Hematopoietic multipotent progenitor cell treated with erythropoietin and hydrocortisone succinate and interleukin-3 and kit ligand, for 17 days (in vitro differentiated cells): ENCODE results near the gene ZNF777.
"Not testable (repeated sequence)": the region's sequence is repeated elsewhere in the genome, so short reads cannot be mapped to it uniquely, and the experiment has no call there.

Source experiments
- DNase-seq: peaks from one replicate; pipeline ENCODE4 v3.0.0-alpha.2; 2015; ENCODE audit warnings: low spot score

The ZNF777 gene

GRCh38 chr7:149454750-149455149, 6.1 kb downstream of the ZNF777 start:
- no peak for DNase-seq

- no peak for DNase-seq
Observed at GRCh38 chr7:149454006-149454405, 6.9 kb downstream of the ZNF777 start.

- DNase-seq, result no peak
Observed at GRCh38 chr7:149450821-149451220, 10.0 kb downstream of the ZNF777 start.

GRCh38 chr7:149449897-149450296, 11.0 kb downstream of the ZNF777 start:
- DNase-seq, result no peak

- DNase-seq, result no peak
Observed at GRCh38 chr7:149448961-149449360, 11.9 kb downstream of the ZNF777 start.

- not testable (repeated sequence) for DNase-seq
Observed at GRCh38 chr7:149446026-149446425, 14.8 kb downstream of the ZNF777 start.

- no peak for DNase-seq
Observed at GRCh38 chr7:149444287-149444686, 16.6 kb downstream of the ZNF777 start.

- no peak for DNase-seq
Observed at GRCh38 chr7:149443523-149443922, 17.3 kb downstream of the ZNF777 start.

GRCh38 chr7:149442924-149443323, 17.9 kb downstream of the ZNF777 start:
- DNase-seq, result no peak

- DNase-seq, result no peak
Observed at GRCh38 chr7:149440222-149440621, 20.6 kb downstream of the ZNF777 start.

GRCh38 chr7:149436358-149436757, 24.5 kb downstream of the ZNF777 start:
- no peak for DNase-seq

- no peak for DNase-seq
Observed at GRCh38 chr7:149433124-149433523, 27.7 kb downstream of the ZNF777 start.

GRCh38 chr7:149432121-149432691, 28.7 kb downstream of the ZNF777 start:
- no peak for DNase-seq

GRCh38 chr7:149431486-149432120, 29.3 kb downstream of the ZNF777 start:
- no peak for DNase-seq

GRCh38 chr7:149430192-149430591, 30.7 kb downstream of the ZNF777 start:
- DNase-seq, result no peak

- no peak for DNase-seq
Observed at GRCh38 chr7:149427893-149428292, 33.0 kb downstream of the ZNF777 start.

GRCh38 chr7:149427096-149427680, 33.7 kb downstream of the ZNF777 start:
- DNase-seq, result no peak

GRCh38 chr7:149423449-149424110, 37.3 kb downstream of the ZNF777 start:
- DNase-seq, result no peak

GRCh38 chr7:149422914-149423301, 38.0 kb downstream of the ZNF777 start:
- DNase-seq, result peak; percentile 42

- peak; percentile 87 for DNase-seq
Observed at GRCh38 chr7:149422162-149422913, 38.5 kb downstream of the ZNF777 start.

- DNase-seq, result no peak
Observed at GRCh38 chr7:149420006-149420405, 40.9 kb downstream of the ZNF777 start.

GRCh38 chr7:149415391-149416071, 45.3 kb downstream of the ZNF777 start:
- DNase-seq, result no peak
